ENCODE measurements around the gene ANKH. TPM values are rescaled to one million over a fixed set of nuclear protein-coding genes. Genes with fewer than 3 reads are reported as not detected.

Gene ANKH
- total RNA-seq, 1 experiment from 2014 or later = 81.4 TPM

DNA sequence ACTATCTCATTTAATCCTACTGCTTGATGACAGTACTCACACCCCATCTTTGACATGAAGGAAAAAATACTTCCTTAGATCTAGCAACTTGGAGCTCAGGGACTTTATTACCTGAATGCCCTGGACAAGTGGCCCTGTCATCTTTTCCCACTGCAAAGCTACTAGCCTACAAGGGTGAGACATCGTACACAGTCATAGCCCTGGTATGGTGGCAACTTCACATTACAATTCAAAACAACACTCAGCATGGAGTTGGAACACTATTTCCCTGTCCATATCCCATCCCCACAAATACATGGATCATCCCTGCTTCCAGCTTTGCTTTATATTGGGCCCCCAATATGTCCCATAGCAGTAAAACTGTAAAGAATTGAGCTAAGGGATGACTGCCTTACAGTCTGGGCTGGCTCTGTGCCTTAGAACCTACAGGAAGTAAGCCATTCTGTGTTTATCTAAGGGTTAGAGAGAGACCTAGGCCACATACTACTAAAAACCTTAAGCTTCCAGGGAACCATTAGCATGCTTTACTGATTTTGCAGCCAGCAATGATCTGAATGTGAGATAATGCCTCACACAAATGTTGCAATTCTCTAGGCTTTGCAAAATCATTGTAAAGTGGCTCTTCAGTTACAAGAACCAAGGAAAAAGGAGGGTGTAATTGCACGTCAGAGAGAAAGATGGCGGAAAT lies 151.2 kb downstream of the ANKH start:
- Histone ChIP-seq H3F3A (ENCODE audit: insufficient read depth, low read depth) (no peaks in the 10 kb centered on the region), H3K4me1 (replicated peaks; ENCODE audit: insufficient read depth) (no peaks in the 10 kb centered on the region), H3K27ac (no peak overlapping the region), H3K9me2 (ENCODE audit: insufficient read depth) (no peaks in the 10 kb centered on the region), H2AFZ (no peak overlapping the region), H3K27me3 (ENCODE audit: insufficient read depth, low read depth) (no peaks in the 10 kb centered on the region), H3K4me3 (no peak overlapping the region), H4K20me1 (ENCODE audit: insufficient read depth) (no peaks in the 10 kb centered on the region), H3K36me3 (ENCODE audit: low read depth) (no peaks in the 10 kb centered on the region), H3K4me2 (no peak overlapping the region), H3K79me2 (ENCODE audit: low read depth) (no peaks in the 10 kb centered on the region), H3K9me3 (ENCODE audit: insufficient read depth, low read depth) (no peaks in the 10 kb centered on the region; the same call in 1 of the 2 replicates)
- ChIA-PET CTCF (interaction anchor here (1.8 kb wide), 1 partner anchor 35 kb away, joined by 13 read pairs; no protein-coding TSS in a partner anchor), POLR2A (ENCODE audit: unreplicated experiment) (interaction anchor here (0.6 kb wide), 1 partner anchor 46 kb away, joined by 3 read pairs; no protein-coding TSS in a partner anchor)
- DNase-seq = peak; percentile 20 to 41
- no peak for TF ChIP-seq EZH2 (IDR thresholded peaks at IDR 0.05; ENCODE audit: low read depth)
- TF ChIP-seq, protein P1, sequence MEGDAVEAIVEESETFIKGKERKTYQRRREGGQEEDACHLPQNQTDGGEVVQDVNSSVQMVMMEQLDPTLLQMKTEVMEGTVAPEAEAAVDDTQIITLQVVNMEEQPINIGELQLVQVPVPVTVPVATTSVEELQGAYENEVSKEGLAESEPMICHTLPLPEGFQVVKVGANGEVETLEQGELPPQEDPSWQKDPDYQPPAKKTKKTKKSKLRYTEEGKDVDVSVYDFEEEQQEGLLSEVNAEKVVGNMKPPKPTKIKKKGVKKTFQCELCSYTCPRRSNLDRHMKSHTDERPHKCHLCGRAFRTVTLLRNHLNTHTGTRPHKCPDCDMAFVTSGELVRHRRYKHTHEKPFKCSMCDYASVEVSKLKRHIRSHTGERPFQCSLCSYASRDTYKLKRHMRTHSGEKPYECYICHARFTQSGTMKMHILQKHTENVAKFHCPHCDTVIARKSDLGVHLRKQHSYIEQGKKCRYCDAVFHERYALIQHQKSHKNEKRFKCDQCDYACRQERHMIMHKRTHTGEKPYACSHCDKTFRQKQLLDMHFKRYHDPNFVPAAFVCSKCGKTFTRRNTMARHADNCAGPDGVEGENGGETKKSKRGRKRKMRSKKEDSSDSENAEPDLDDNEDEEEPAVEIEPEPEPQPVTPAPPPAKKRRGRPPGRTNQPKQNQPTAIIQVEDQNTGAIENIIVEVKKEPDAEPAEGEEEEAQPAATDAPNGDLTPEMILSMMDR (conservative IDR thresholded peaks at IDR 0.05) = no peak
- intact Hi-C loops (cut with micrococcal nuclease; ENCODE audit: unreplicated experiment) = no loop called here
- no TSS peak for BruUV-seq (replicated peaks)

DNA sequence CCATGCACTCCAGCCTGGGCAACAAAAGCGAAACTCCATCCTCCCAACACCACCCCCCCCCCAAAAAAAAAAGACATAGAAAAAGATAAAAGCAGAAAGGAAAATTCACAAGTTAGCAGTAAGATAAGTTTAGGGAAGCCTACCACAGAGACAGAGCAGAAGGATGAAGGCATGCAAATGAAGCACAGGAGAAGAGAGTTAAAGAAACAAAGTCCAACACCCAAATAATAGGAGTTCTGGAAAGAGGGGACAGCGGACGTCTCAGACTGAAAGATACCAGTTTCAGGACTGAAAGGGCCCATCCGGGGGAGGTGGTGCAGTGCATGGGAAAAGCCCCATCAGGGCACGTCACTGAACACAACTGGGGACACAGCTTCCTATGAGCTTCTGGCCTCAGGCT lies 152.8 kb downstream of the ANKH start:
- intact Hi-C loops (cut with micrococcal nuclease; ENCODE audit: unreplicated experiment) = no loop called here
- H3K27me3 ChIP-seq (ENCODE audit: insufficient read depth, low read depth) = no peaks in the 10 kb centered on the region
- no peaks in the 10 kb centered on the region for H3K9me2 ChIP-seq (ENCODE audit: insufficient read depth)
- ChIA-PET CTCF (interaction anchor here (0.6 kb wide), 1 partner anchor 238 kb away, joined by 3 read pairs; no protein-coding TSS in a partner anchor), POLR2A (ENCODE audit: unreplicated experiment) (no interaction called here)
- no peaks in the 10 kb centered on the region for H4K20me1 ChIP-seq (ENCODE audit: insufficient read depth)
- TF ChIP-seq, protein P1 (conservative IDR thresholded peaks at IDR 0.05) = no peak
- TF ChIP-seq EZH2 (IDR thresholded peaks at IDR 0.05; ENCODE audit: low read depth) = no peak
- H3K36me3 ChIP-seq (ENCODE audit: low read depth) = no peaks in the 10 kb centered on the region
- no peak overlapping the region for H3K4me3 ChIP-seq
- no peak for DNase-seq
- H3K9me3 ChIP-seq (ENCODE audit: insufficient read depth, low read depth) = no peaks in the 10 kb centered on the region; the same call in 1 of the 2 replicates
- H2AFZ ChIP-seq = no peak overlapping the region
- H3K79me2 ChIP-seq (ENCODE audit: low read depth) = no peaks in the 10 kb centered on the region
- no TSS peak for BruUV-seq (replicated peaks)
- H3K4me1 ChIP-seq (replicated peaks; ENCODE audit: insufficient read depth) = no peaks in the 10 kb centered on the region
- no peak overlapping the region for H3K27ac ChIP-seq
- no peak overlapping the region for H3K4me2 ChIP-seq
- no peaks in the 10 kb centered on the region for H3F3A ChIP-seq (ENCODE audit: insufficient read depth, low read depth)

DNA sequence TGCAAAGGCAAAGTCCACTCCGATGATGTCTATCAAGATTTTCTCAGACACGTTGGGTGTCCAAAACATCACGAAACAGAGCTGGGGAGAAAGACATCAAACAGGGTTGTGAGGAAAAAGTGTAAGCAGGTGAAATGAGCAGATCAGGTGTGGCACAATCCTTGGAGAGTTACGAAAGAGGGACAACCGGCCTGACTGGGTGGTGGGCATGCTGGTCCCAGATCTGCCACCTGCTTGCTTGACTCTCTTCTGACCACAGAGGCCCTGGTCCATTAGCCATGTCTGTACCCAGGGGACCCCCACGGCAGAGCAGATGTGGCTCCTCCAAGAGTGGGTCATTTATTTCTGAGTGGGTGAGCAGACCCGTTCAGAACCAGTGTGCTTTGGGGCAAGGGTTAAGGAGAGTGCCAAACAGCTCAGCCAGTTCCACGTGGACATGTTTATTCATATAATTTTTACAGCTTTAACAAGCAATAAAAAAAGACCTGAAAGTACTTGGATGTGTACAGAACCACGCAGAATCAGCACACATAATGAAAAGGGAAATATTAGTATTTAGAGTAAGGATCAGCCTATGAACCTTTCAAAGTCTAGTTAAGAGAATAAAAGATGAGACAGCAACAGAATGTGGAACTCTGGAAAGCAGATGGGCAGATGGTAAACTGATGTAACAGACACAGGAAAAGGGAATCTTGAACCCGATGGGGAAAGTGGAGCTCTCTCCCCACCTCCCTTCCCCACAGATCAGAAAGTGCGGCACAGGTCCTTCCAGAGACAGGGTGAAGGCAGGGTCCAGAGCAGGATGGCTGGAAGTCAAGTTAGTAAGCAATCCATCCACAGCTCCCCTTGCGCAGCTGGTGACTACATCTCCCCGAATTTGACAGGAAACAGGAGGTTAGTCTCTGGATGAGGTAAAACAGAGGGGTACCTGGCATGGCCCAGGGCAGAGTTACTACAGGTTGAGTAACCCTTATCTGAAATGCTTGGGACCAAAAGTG lies 154.5 kb downstream of the ANKH start:
- intact Hi-C loops (cut with micrococcal nuclease; ENCODE audit: unreplicated experiment) = no loop called here
- POLR2A ChIA-PET (ENCODE audit: unreplicated experiment) = no interaction called here
- no peaks in the 10 kb centered on the region for H3K79me2 ChIP-seq (ENCODE audit: low read depth)
- H3F3A ChIP-seq (ENCODE audit: insufficient read depth, low read depth) = no peaks in the 10 kb centered on the region
- CTCF ChIA-PET = no interaction called here
- no peaks in the 10 kb centered on the region for H3K9me2 ChIP-seq (ENCODE audit: insufficient read depth)
- no peak for DNase-seq
- TF ChIP-seq, protein P1 (conservative IDR thresholded peaks at IDR 0.05) = no peak
- TF ChIP-seq EZH2 (IDR thresholded peaks at IDR 0.05; ENCODE audit: low read depth) = no peak
- no peaks in the 10 kb centered on the region for H3K27me3 ChIP-seq (ENCODE audit: insufficient read depth, low read depth)
- no peak overlapping the region for H3K27ac ChIP-seq
- H3K36me3 ChIP-seq (ENCODE audit: low read depth) = no peaks in the 10 kb centered on the region
- H3K4me1 ChIP-seq (replicated peaks; ENCODE audit: insufficient read depth) = no peaks in the 10 kb centered on the region
- no peaks in the 10 kb centered on the region; the same call in 1 of the 2 replicates for H3K9me3 ChIP-seq (ENCODE audit: insufficient read depth, low read depth)
- no peak overlapping the region for H3K4me3 ChIP-seq
- H4K20me1 ChIP-seq (ENCODE audit: insufficient read depth) = no peaks in the 10 kb centered on the region
- no peak overlapping the region for H2AFZ ChIP-seq
- no peak overlapping the region for H3K4me2 ChIP-seq
- no TSS peak for BruUV-seq (replicated peaks)
